HG03025 (cell line): ENCODE data around the gene SOS1.
"Not testable (repeated sequence)": the region's sequence is repeated elsewhere in the genome, so short reads cannot be mapped to it uniquely, and the experiment has no call there.

ENCODE experiments used
- ATAC-seq: cut with Tn5 transposase; IDR thresholded peaks from one replicate; pipeline ENCODE4 v1.9.1; 2021; ENCODE audit warnings: mild to moderate bottlenecking, moderate library complexity; ENCODE audit not compliant: unreplicated experiment, low FRiP score

The SOS1 gene

DNA sequence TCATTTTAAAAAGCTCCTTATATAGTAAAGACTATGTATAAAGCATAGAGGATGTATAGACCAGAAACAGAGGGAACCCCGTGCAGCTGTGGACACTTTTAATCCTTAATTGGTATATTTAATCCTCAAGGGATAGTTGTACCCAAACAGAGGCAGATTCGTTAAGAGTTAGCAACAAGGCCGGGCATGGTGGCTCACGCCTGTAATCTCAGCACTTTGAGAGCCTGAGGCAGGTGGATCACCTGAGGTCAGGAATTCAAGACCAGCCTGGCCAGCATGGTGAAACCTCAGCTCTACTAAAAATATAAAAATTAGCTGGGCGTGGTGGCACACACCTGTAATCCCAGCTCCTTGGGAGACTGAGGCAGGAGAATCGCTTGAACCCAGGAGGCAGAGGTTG, 184.3 kb downstream of the SOS1 start:
- not testable (repeated sequence) for ATAC-seq

DNA sequence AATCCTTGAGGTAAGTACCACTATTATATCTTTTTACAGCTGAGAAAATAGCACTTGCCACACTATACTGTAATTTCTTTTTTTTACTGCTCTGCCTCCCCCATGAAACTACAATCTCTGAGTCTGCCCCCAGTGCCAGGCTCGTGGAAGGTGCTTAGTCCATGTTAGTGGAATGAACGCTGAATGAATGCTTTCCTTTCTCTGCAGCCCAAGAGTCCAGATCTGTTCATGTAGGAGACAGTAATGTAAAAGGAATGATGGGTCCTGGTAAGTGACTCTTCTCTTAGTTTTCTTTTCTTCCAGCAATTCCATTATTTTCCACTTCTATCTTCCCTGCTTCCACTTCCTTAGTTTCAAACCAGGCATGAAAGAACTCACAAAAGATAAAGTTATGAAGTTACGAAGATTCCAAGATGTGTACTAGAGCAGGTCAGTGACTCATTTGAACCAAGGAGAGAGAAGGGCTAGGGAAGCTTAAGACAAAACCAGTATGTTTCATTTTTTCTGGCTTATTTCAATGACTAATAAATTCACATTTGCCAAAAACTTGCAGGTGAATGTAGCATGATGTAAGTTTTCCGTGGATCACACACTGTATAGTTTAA, 185.2 kb downstream of the SOS1 start:
- no peak for ATAC-seq

DNA sequence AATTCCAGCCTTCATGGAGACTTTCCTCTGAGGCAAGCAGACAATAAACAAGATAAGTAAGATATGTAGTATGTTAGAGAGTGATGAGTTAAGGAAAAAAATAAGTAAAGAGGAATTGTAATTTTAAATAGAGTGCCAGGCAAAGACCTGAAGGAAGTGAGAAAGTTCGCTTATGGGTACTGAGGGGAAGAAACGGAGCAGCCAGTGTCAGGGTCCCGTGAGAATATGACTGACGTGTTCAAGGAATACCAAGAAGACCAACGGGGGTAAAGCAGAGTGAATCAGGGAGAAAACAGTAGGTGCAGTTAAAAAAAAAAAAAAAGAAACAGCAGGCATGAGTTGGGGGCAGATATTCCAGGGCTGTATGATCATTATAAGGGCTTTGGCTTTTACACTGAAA, 186.1 kb downstream of the SOS1 start:
- no peak for ATAC-seq

DNA sequence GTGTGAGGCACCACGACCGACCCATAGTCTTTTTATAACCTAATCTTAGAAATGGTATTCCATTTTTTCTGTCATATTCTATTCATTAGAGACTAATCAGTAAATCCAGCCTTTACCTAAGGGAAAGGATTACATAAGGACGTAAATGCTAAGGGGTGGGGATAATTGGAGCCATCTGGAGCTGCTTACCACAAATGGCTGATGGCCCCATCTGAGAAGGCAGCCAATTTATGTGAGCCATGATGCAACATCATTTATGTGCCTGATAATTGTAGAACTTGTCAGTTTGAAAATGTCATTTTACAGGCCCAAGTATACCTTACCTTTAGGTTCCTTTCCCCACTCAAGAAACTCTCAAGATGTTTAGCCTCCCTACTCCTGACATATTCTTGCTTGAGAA, 187.2 kb downstream of the SOS1 start:
- no peak for ATAC-seq

DNA sequence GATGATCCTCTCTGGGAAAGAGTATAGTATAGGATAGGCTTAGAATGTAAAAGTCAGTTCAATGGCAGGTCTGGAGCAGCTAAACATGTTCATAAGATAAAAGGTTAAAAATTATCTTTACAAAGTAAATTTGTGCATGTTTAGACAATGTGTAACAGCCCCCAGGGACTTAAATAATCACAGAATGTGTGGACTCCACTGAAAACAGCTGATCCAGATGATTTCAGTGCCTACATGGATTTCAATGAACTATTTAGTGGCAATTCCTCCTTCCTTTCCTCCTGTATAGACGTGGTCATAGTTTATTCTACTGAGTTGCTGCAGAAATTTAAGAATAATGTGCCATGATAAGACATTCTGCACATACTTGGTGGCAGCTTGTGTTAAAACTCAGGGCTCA, 188.3 kb downstream of the SOS1 start:
- no peak for ATAC-seq
